ENCODE measurements around the gene MEMO1.
A peak's percentile ranks its signal among the peaks of the same experiment; 100 is the strongest.
"Not testable (repeated sequence)": the region's sequence is repeated elsewhere in the genome, so short reads cannot be mapped to it uniquely, and the experiment has no call there.

Gene MEMO1

DNA sequence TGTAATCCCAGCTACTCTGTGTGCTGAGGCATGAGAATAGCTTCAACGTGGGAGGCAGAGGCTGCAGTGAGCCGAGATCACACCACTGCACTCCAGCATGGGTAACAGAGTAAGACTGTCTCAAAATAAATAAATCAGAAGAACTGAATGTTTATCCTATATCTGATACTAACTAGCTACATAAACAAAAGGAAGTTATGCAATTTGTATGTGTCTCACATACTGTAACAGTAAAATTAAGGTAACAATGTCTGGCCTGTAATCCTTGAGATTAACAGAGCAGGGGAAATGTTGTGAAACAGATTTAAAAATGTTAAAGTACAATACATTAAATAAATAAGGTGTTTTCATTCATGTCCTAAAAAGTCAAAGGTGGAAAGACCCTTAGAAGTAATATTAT is 150.8 kb downstream of the MEMO1 start:
- intact Hi-C loops (cut with DNase I): no loop called here
- DNase-seq: no peak

DNA sequence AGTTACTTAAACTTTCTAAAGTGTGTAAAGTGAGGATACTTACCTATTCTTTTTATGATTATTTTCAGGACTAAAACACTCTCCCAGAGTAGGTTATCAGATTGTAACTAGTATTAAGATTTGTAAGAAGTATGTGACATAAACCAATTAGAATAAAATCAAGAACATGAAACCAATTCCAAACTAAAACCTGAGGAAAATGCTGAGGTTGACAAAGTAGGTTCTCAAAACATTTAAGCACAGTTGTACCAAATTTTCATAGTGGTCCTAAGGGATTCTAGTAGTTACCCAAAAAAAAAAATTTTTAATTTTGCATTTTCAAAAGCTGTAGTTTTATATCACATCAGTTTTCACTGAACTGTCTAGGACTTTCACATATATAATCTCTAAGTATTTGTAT is 157.3 kb downstream of the MEMO1 start:
- DNase-seq: no peak
- intact Hi-C loops (cut with DNase I): no loop called here

GRCh38 chr2:31842150-31842549 is 168.7 kb downstream of the MEMO1 start:
- intact Hi-C loops (cut with DNase I); DNase-seq: not testable (repeated sequence)

DNA sequence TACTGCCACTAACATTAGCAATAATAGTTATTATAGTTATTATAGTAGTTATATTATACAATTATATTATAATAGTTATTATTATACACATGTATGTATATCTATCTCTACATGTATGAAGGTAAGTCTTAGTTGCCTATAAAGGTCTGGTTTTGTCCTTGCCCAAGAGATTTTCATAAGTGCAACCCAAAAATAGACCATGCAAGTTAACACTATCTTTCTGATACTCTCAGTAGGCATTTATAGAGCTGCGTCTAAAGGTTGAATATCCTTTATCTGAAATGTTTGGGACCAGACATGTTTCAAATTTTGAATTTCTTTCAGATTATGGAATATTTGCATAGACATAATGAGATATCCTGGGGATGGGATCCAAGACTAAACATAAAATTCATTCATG is 175.4 kb downstream of the MEMO1 start:
- intact Hi-C loops (cut with DNase I): no loop called here
- no peak for DNase-seq

DNA sequence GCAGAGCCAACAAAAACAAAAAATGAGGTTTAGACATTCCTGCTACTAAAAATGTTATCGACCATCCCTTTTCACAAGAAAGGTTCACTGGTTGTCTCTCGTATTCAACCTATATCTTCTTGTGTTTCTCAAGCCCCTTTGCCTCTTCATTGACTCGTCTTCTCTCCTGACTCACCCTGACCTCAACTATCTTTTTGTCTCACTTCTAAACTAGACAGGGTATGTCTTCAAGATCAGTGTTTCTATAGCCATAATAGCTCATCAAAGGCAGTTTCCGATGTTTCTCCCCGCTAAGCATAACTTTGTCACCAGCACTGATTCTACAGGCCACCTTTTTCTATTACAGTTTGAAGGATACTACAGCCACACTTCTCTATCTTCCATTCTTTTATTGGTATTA is 178.4 kb downstream of the MEMO1 start:
- intact Hi-C loops (cut with DNase I): no loop called here

GRCh38 chr2:31831585-31831984 is 179.2 kb downstream of the MEMO1 start:
- DNase-seq: no peak
- intact Hi-C loops (cut with DNase I): no loop called here

More for the DNA sequence above, 178.4 kb downstream of the MEMO1 start:
- no peak for DNase-seq

DNA sequence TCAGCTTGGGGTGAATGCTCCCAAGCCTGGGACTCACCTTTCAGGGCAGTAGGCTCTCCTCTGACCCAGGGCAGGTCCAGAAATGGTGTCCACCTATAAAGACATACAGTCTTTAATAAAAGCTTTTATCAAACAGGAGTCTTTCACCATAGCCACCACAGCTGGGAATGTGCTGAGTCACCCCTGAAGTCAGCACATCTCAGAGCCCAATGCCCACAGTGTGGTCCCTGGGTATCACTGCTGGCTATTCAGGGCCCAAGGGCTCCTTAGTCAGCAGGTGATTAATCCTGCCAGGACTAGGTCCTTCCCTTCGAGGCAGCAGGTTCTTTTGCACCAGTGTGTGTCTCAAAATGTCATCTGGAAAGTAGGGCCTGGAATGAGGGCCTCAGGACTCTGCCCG is 181.9 kb downstream of the MEMO1 start:
- intact Hi-C loops (cut with DNase I): no loop called here
- DNase-seq: no peak

GRCh38 chr2:31823558-31823957 is 187.2 kb downstream of the MEMO1 start:
- intact Hi-C loops (cut with DNase I): no loop called here

DNA sequence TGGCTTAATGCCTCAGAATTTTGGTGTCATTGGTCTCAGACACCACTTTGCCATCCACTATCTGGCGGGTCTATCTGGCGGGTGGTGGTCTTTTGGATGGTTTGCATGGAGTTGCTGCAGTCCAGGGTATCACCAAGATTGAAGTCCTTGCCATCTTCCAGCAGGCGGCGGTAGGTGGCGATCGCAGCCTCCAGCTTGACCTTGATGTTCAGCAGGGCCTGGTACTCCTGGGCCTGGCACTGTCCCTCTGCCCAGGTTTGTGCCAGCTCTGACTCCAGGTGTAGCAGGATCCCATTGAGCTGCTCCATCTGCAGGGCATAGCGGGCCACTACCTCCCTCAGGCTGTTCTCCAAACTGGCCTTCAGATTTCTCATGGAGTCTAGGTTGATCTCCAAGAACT is 188.2 kb downstream of the MEMO1 start:
- intact Hi-C loops (cut with DNase I): no loop called here
- DNase-seq: peak in 1 of 10 donors; percentile 50

More at GRCh38 chr2:31823558-31823957, 187.2 kb downstream of the MEMO1 start:
- no peak for DNase-seq

Measured in posterior cingulate gyrus (tissue), 11 donors.